T-cell (primary cell): ENCODE results near the gene RFLNA. TPM values are rescaled to one million over a fixed set of nuclear protein-coding genes. Genes with fewer than 3 reads are reported as not detected.

Experiments
- ATAC-seq, 4 experiments: fragments of 200-7000 bp in 3 of 4; fragments of 150-1000 bp in 1 of 4; cut with Tn5 transposase; replicated peaks in 1 of 4; 1 replicate in 3 of 4; 2 replicates in 1 of 4; pipeline ENCODE4 v1.10.0; 2021; ENCODE audit warnings: moderate library complexity in 3 of 4, mild to moderate bottlenecking in 2 of 4, moderate number of reproducible peaks in 1 of 4
- CTCF ChIA-PET, 2 donors: fragments of 300-600 bp; sonication (Branson Sonifier 250); formaldehyde crosslinking; loops; one replicate each; lab custom pipeline; 2022; ENCODE audit warnings: antibody characterized with exemption in 2 of 2; lab: Charles Lee
- POLR2A ChIA-PET, 2 donors: fragments of 300-600 bp; sonication (Branson Sonifier 250); formaldehyde crosslinking; loops; one replicate each; lab custom pipeline; 2022; ENCODE audit warnings: antibody characterized with exemption in 2 of 2; lab: Charles Lee
- DNase-seq, 35 experiments: peaks; one replicate each; pipeline versions ENCODE4 v3.0.0 to v3.0.0-alpha.2; 2013 to 2023
- H3K27ac ChIP-seq: one replicate; pipeline ENCODE4 v1.5.1; 2013; ENCODE audit warnings: low read length
- H3K27me3 ChIP-seq, 2 experiments: replicated peaks in 1 of 2; 1 replicate in 1 of 2; 2 replicates in 1 of 2; pipeline versions ENCODE4 v1.6.1 to v1.7.0; 2013; ENCODE audit warnings: low read length in 1 of 2, mixed read lengths in 1 of 2; ENCODE audit not compliant: control insufficient read depth in 2 of 2, insufficient read depth in 2 of 2; ENCODE audit errors: extremely low read depth in 1 of 2
- H3K36me3 ChIP-seq, 2 donors: 1 replicate in 1 of 2; 2 replicates in 1 of 2; pipeline versions ENCODE4 v1.6.1 to v1.7.0; 2013; ENCODE audit warnings: low read length in 1 of 2; ENCODE audit not compliant: control insufficient read depth in 2 of 2, insufficient read depth in 1 of 2; ENCODE audit errors: extremely low read depth in 1 of 2
- H3K4me1 ChIP-seq, 2 experiments: 1 replicate in 1 of 2; 2 replicates in 1 of 2; pipeline versions ENCODE4 v1.6.1 to v1.7.0; 2013; ENCODE audit warnings: low read length in 2 of 2, mixed read lengths in 1 of 2; ENCODE audit not compliant: insufficient read depth in 2 of 2, control insufficient read depth in 1 of 2; ENCODE audit errors: extremely low read depth in 1 of 2
- H3K4me3 ChIP-seq, 2 donors: 1 replicate in 1 of 2; 2 replicates in 1 of 2; pipeline versions ENCODE4 v1.5.1 to v1.7.0; 2013; ENCODE audit warnings: mild to moderate bottlenecking in 2 of 2, low read length in 1 of 2, moderate library complexity in 1 of 2; ENCODE audit not compliant: control insufficient read depth in 1 of 2; ENCODE audit errors: extremely low read depth in 1 of 2
- H3K9me3 ChIP-seq: 2 replicates; pipeline ENCODE4 v1.7.0; 2013
- H3K27ac Mint-ChIP-seq, 2 donors: one replicate each; pipeline ENCODE4 v1.8.0; 2020 to 2021; ENCODE audit warnings: mild to moderate bottlenecking in 2 of 2, mixed read lengths in 2 of 2
- H3K27me3 Mint-ChIP-seq, 2 donors: one replicate each; pipeline ENCODE4 v1.8.0; 2021 to 2022; ENCODE audit warnings: mixed read lengths in 2 of 2
- H3K36me3 Mint-ChIP-seq: one replicate; pipeline ENCODE4 v1.8.0; 2021; ENCODE audit warnings: mixed read lengths
- H3K4me1 Mint-ChIP-seq, 3 donors: one replicate each; pipeline ENCODE4 v1.8.0; 2020 to 2022; ENCODE audit warnings: mixed read lengths in 3 of 3, mild to moderate bottlenecking in 1 of 3
- H3K4me3 Mint-ChIP-seq, 3 donors: one replicate each; pipeline ENCODE4 v1.8.0; 2020 to 2022; ENCODE audit warnings: mild to moderate bottlenecking in 3 of 3, mixed read lengths in 3 of 3, moderate library complexity in 3 of 3
- H3K9me3 Mint-ChIP-seq, 3 donors: one replicate each; pipeline ENCODE4 v1.8.0; 2020 to 2022; ENCODE audit warnings: mixed read lengths in 3 of 3
- WGBS: methylation state at CpG from one replicate; pipeline ENCODE4 v1.1.5; 2013; ENCODE audit warnings: missing lambda C conversion rate; ENCODE audit not compliant: insufficient coverage; 5-methylcytosine and 5-hydroxymethylcytosine counted together
- total RNA-seq, 35 experiments: library from RNA in 6 of 35; stranded (reverse) in 6 of 35; fragments of 120-200 nt in 1 of 35; gene quantifications; one replicate each; pipeline versions ENCODE4 v1.2.1 to v1.2.4 and lab custom pipeline; 2013 to 2026

The RFLNA gene, protein sequence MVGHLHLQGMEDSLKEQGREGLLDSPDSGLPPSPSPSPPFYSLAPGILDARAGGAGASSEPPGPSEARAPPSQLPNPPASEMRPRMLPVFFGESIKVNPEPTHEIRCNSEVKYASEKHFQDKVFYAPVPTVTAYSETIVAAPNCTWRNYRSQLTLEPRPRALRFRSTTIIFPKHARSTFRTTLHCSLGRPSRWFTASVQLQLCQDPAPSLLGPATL
- not detected for total RNA-seq
- total RNA-seq (2013): 0.18 TPM
- total RNA-seq (lab: John Stamatoyannopoulos, UW): 0 to 0.13 (median 0) reads per million in 29 experiments

DNA sequence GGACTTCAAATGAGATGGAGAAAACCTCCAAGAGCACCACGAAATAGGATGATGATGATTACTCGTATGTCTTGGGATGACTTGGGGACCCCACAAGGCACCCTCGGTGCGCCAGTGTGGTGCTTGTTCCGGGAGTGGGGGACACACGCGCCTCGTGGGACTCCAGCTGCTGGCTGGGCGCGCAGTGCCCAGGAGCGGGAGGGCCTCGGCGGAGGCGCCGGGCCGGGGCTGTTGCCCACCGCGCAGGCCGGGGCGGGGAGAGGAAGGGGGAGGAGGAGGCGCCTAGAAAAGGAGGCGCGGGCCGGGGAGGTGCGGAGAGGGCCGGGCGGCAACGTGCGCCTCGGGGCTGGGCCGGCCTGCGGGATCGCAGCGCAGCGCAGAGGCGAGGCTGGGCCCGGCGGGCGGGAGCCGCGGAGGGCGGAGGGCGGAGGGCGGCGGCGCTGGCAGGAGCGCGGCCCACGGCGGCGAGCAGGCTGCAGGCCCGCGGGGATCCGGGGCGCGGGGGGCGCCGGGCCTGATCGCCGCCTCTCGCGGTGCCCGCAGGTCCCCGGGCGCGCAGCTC, at the start of gene RFLNA:
TSS of gene RFLNA (plus strand) at position 314 of the 562 bp plus-strand sequence. CDS start 337 bp downstream, outside the sequence.
- no peaks in the 10 kb centered on the region for H3K36me3 ChIP-seq
- no peaks in the 10 kb centered on the region for H3K4me1 ChIP-seq
- POLR2A ChIA-PET: no interaction called here
- no peak within 1 kb of the TSS for H3K4me3 ChIP-seq
- H3K27ac ChIP-seq: no peak within 1 kb of the TSS
- peaks cover 0 to 60% of the 10 kb centered on the region in 2 experiments for H3K27me3 ChIP-seq
- Mint-ChIP-seq H3K9me3 (no peaks in the 10 kb centered on the region), H3K27ac (no peak within 1 kb of the TSS), H3K36me3 (no peaks in the 10 kb centered on the region), H3K27me3 (peaks cover 24 to 54% of the 10 kb centered on the region in 2 donors), H3K4me1 (peaks cover 1 to 4% (median 4%) of the 10 kb centered on the region in 3 donors), H3K4me3 (peak within 1 kb of the TSS in 1 of 3 donors; percentile 29)
- 6% methylated on average over 64 of the region's 66 CpGs for WGBS
- H3K9me3 ChIP-seq: no peaks in the 10 kb centered on the region
- no peak for ATAC-seq
- DNase-seq: no peak
- CTCF ChIA-PET: no interaction called here

DNA sequence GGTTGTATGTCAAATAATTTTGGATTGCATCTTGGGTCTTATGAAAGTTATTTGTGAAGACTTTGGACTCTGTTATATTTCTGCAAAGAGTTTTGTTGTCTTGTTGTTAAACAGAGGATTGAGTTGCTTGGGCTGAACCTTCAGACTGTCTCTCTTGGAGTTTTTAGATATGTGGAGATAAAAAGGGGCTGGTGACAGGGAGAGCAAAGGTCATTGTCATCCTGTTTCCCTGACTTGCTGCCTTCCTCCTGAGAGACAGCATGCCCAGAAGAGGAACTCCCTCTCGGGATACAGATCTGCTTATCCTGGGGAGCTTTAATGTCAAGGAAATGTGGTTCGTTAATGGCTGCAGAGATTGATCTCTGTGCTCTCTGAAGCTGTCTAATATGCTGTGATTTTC, 47.6 kb upstream of the RFLNA start:
- POLR2A ChIA-PET: no interaction called here
- no peak overlapping the region for H3K4me3 Mint-ChIP-seq
- no peaks in the 10 kb centered on the region for H3K36me3 Mint-ChIP-seq
- Histone ChIP-seq H3K36me3 (no peaks in the 10 kb centered on the region), H3K9me3 (no peaks in the 10 kb centered on the region), H3K27me3 (peaks cover 0 to 13% of the 10 kb centered on the region in 2 experiments), H3K27ac (no peak overlapping the region), H3K4me3 (no peak overlapping the region), H3K4me1 (no peaks in the 10 kb centered on the region)
- H3K4me1 Mint-ChIP-seq: no peaks in the 10 kb centered on the region
- CTCF ChIA-PET: no interaction called here
- H3K27ac Mint-ChIP-seq: no peak overlapping the region
- H3K9me3 Mint-ChIP-seq: peaks cover 14 to 17% (median 15%) of the 10 kb centered on the region in 3 donors
- ATAC-seq (no peak), DNase-seq (no peak)
- WGBS: 65% methylated on average over 2 of the region's 2 CpGs
- peaks cover 19 to 22% of the 10 kb centered on the region in 2 donors for H3K27me3 Mint-ChIP-seq

DNA sequence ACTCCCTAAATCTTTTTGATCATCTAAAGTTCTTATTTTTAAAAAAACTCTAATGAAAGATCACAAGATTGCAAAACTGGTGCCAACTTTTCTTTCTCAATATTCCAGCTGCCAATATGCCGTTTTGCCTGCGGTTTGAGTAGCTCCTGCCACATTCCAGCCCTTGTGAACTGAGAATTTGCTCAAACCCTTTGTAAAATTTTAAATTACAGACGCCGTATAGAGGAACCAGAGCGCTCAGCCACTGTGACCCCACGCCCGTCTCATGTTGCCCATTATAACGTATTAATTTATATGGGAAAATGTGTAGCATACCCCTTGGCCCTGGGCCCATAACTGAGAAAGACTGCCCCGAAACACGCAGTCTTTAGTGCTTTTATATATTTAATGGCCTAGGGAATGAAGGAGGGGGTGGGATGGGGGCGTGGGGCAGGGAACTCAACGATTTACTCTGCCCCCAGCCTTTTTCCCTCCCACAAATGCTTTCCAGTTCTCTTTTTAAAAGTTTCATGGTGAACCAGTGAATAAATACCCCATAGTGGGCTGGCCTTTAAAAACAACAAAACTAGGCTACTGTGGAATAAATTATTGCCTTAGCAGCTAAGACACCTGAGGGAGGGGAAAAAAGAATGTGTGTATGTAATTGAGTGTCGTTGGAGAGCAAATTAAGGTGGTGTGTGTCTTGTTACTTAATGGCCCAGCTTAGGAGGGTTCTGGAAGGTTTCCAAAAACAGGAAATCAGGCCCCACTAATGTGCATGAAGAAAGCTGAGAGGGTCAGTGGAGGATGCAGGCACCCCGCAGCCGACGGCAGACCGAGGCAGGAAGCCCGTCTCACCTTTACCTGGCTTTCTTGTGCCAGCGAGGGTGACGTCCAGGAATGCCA, 45.7 kb upstream of the RFLNA start:
- peaks cover 0 to 17% of the 10 kb centered on the region in 2 experiments for H3K27me3 ChIP-seq
- H3K4me1 Mint-ChIP-seq: no peaks in the 10 kb centered on the region
- CTCF ChIA-PET: no interaction called here
- H3K4me3 ChIP-seq: no peak overlapping the region
- H3K36me3 ChIP-seq: no peaks in the 10 kb centered on the region
- H3K9me3 ChIP-seq: no peaks in the 10 kb centered on the region
- H3K27ac ChIP-seq: no peak overlapping the region
- no peaks in the 10 kb centered on the region for H3K4me1 ChIP-seq
- DNase-seq: no peak
- H3K4me3 Mint-ChIP-seq: no peak overlapping the region
- H3K27me3 Mint-ChIP-seq: peaks cover 12 to 25% of the 10 kb centered on the region in 2 donors
- no peak overlapping the region for H3K27ac Mint-ChIP-seq
- POLR2A ChIA-PET: no interaction called here
- H3K9me3 Mint-ChIP-seq: peaks cover 7 to 16% (median 14%) of the 10 kb centered on the region in 3 donors
- no peaks in the 10 kb centered on the region for H3K36me3 Mint-ChIP-seq
- no peak for ATAC-seq
- 85% methylated on average over 9 of the region's 20 CpGs for WGBS

DNA sequence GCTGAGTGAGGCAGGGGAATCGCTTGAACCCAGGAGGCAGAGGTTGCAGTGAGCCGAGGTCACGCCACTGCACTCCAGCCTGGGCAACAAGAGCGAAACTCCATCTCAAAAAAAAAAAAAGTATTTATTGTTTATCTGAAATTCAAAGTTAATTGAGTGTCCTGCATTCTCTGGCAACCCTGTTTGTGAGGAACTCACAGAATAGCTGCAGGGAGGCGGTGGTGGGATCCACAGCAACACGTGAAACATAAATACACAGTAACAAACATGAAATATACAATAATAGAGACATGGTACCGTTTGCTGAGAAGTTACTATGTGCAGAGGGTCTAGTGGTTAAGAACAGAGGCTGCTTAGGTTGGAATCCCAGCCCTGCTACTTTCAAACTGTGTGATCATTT, 43.7 kb upstream of the RFLNA start:
- Histone ChIP-seq H3K36me3 (no peaks in the 10 kb centered on the region), H3K27ac (no peak overlapping the region), H3K9me3 (no peaks in the 10 kb centered on the region), H3K4me3 (no peak overlapping the region), H3K27me3 (peaks cover 0 to 22% of the 10 kb centered on the region in 2 experiments), H3K4me1 (no peaks in the 10 kb centered on the region)
- ATAC-seq: no peak
- Mint-ChIP-seq H3K36me3 (no peaks in the 10 kb centered on the region), H3K9me3 (peaks cover 4 to 14% (median 10%) of the 10 kb centered on the region in 3 donors), H3K27ac (no peak overlapping the region), H3K4me1 (no peaks in the 10 kb centered on the region), H3K27me3 (peaks cover 9 to 21% of the 10 kb centered on the region in 2 donors), H3K4me3 (no peak overlapping the region)
- ChIA-PET POLR2A (no interaction called here), CTCF (no interaction called here)
- DNase-seq: no peak
- no CpG with 5 or more reads among the region's 7 CpGs for WGBS

DNA sequence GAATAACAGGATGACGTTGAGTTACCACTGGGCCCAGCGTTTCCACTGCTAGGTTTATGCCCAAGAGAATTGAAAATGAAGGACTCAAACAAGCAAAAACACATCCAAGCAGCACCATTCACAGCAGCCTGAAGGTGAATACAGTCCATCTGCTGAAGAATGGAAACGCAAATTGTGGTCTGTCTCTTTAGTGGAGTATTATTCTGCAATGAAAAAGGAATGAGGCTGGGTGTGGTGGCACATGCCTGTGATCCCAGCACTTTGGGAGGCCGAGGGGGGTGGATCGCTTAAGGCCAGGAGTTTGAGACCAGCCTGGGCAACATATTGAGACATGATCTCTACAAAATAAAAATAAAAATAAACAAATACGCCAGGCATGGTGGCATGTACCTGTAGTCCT, 41.9 kb upstream of the RFLNA start:
- ATAC-seq (no peak), DNase-seq (no peak)
- no peaks in the 10 kb centered on the region for H3K4me1 ChIP-seq
- WGBS: 100% methylated on average over 1 of the region's 6 CpGs
- no peaks in the 10 kb centered on the region for H3K9me3 ChIP-seq
- no peak overlapping the region for H3K4me3 ChIP-seq
- no peaks in the 10 kb centered on the region for H3K36me3 ChIP-seq
- ChIA-PET POLR2A (no interaction called here), CTCF (interaction anchor here in 1 of 2 donors (0.6 kb wide), 1 partner anchor 13 kb away, joined by 3 read pairs; no protein-coding TSS in a partner anchor)
- Mint-ChIP-seq H3K4me3 (no peak overlapping the region), H3K9me3 (no peaks in the 10 kb centered on the region), H3K4me1 (no peaks in the 10 kb centered on the region), H3K27me3 (peaks cover 8 to 22% of the 10 kb centered on the region in 2 donors), H3K36me3 (no peaks in the 10 kb centered on the region), H3K27ac (no peak overlapping the region)
- H3K27ac ChIP-seq: no peak overlapping the region
- peaks cover 0 to 24% of the 10 kb centered on the region in 2 experiments for H3K27me3 ChIP-seq

DNA sequence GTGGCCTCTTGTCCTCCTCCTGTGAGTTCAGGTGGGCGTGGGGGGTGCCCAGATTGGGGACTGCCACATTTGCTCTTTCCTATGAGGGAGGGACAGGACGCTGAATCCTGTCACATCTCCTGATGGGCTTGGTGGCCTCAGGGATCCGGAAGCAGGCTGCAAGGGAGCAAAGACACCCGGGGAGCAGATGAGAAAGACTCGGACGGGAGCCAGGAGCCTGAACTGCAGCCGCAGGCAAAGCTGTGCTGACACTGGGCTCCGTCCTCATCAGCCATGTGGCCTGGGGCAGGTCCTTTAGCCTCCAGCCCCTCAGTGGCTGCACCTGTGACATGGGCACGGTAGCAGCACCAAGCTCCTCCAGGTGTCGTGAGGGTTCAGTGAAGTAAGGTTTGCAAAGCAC, 40.8 kb upstream of the RFLNA start:
- CTCF ChIA-PET: no interaction called here
- H3K4me1 Mint-ChIP-seq: peaks cover 0 to under 1% (median 0%) of the 10 kb centered on the region in 3 donors
- POLR2A ChIA-PET: no interaction called here

More for the DNA sequence above, 40.8 kb upstream of the RFLNA start:
- Histone ChIP-seq H3K9me3 (no peaks in the 10 kb centered on the region), H3K27me3 (peaks cover 0 to 23% of the 10 kb centered on the region in 2 experiments), H3K36me3 (no peaks in the 10 kb centered on the region), H3K4me3 (no peak overlapping the region), H3K4me1 (no peaks in the 10 kb centered on the region), H3K27ac (no peak overlapping the region)
- 91% methylated on average over 10 of the region's 10 CpGs for WGBS
- Mint-ChIP-seq H3K4me3 (no peak overlapping the region), H3K36me3 (no peaks in the 10 kb centered on the region), H3K9me3 (no peaks in the 10 kb centered on the region), H3K27ac (no peak overlapping the region), H3K27me3 (peaks cover 13 to 24% of the 10 kb centered on the region in 2 donors)
- no peak for DNase-seq
- ATAC-seq: no peak
